GM18502 (cell line): ENCODE measurements around the gene PEX14.

Experiments used
- ATAC-seq: cut with Tn5 transposase; IDR thresholded peaks from one replicate; pipeline ENCODE4 v1.9.1; 2021; ENCODE audit warnings: mild to moderate bottlenecking; ENCODE audit not compliant: unreplicated experiment, poor library complexity

PEX14 gene

GRCh38 chr1:10612436-10613160 is 137.8 kb downstream of the PEX14 start:
- ATAC-seq: no peak

GRCh38 chr1:10613340-10613739 is 138.6 kb downstream of the PEX14 start:
- no peak for ATAC-seq

GRCh38 chr1:10613861-10614260 is 139.1 kb downstream of the PEX14 start:
- no peak for ATAC-seq

GRCh38 chr1:10614377-10615225 is 139.9 kb downstream of the PEX14 start:
- no peak for ATAC-seq

GRCh38 chr1:10615332-10615731 is 140.6 kb downstream of the PEX14 start:
- ATAC-seq: no peak

GRCh38 chr1:10615932-10616671 is 141.4 kb downstream of the PEX14 start:
- ATAC-seq: no peak

- ATAC-seq: no peak
These were observed 141.9 kb downstream of the PEX14 start for GRCh38 chr1:10616696-10617095.

GRCh38 chr1:10617318-10617717 is 142.6 kb downstream of the PEX14 start:
- no peak for ATAC-seq

- no peak for ATAC-seq
These were observed 143.5 kb downstream of the PEX14 start for GRCh38 chr1:10617931-10618885.

- no peak for ATAC-seq
These were observed 146.0 kb downstream of the PEX14 start for GRCh38 chr1:10620776-10621175.

GRCh38 chr1:10621906-10622305 is 147.2 kb downstream of the PEX14 start:
- no peak for ATAC-seq

GRCh38 chr1:10622910-10623685 is 148.3 kb downstream of the PEX14 start:
- no peak for ATAC-seq

- ATAC-seq: no peak
These were observed 149.0 kb downstream of the PEX14 start for GRCh38 chr1:10623686-10624145.

- ATAC-seq: no peak
These were observed 149.7 kb downstream of the PEX14 start for GRCh38 chr1:10624256-10625050.

- ATAC-seq: no peak
These were observed 150.3 kb downstream of the PEX14 start for GRCh38 chr1:10625076-10625475.

GRCh38 chr1:10625554-10625953 is 150.8 kb downstream of the PEX14 start:
- no peak for ATAC-seq

GRCh38 chr1:10626131-10626731 is 151.5 kb downstream of the PEX14 start:
- ATAC-seq: no peak
